Loucy (cell line): ENCODE data around the gene OSM.

Experiments
- H2AFZ ChIP-seq: fragments of 200-600 bp; sonication (generic); 2 replicates; pipeline ENCODE4 v1.6.0; 2016; ENCODE audit warnings: antibody characterized with exemption, mild to moderate bottlenecking, low read length, moderate library complexity
- H3F3A ChIP-seq: fragments of 200-600 bp; 2 replicates; pipeline ENCODE4 v1.6.0; 2016; ENCODE audit warnings: antibody characterized with exemption, low read depth, mild to moderate bottlenecking
- H3K27me3 ChIP-seq: fragments of 200-600 bp; sonication (generic); 2 replicates; pipeline ENCODE4 v1.6.1; 2014; ENCODE audit warnings: low read length, mild to moderate bottlenecking; ENCODE audit not compliant: insufficient read depth, poor library complexity, severe bottlenecking
- H3K36me3 ChIP-seq: fragments of 200-600 bp; sonication (generic); 2 replicates; pipeline ENCODE4 v1.6.1; 2016; ENCODE audit warnings: low read length; ENCODE audit not compliant: insufficient read depth
- H3K4me1 ChIP-seq: fragments of 200-600 bp; sonication (generic); 2 replicates; pipeline ENCODE4 v1.5.1; 2014; ENCODE audit warnings: low read length, mild to moderate bottlenecking; ENCODE audit not compliant: insufficient read depth, poor library complexity, severe bottlenecking
- H3K4me2 ChIP-seq: fragments of 200-600 bp; sonication (generic); 2 replicates; pipeline ENCODE4 v1.6.0; 2014; ENCODE audit warnings: antibody characterized with exemption, low read length, low read depth, mild to moderate bottlenecking; ENCODE audit not compliant: poor library complexity, severe bottlenecking
- H3K4me3 ChIP-seq: fragments of 200-600 bp; sonication (generic); 2 replicates; pipeline ENCODE4 v1.5.1; 2014; ENCODE audit warnings: low read length, mild to moderate bottlenecking, mixed read lengths; ENCODE audit not compliant: poor library complexity, severe bottlenecking
- H3K79me2 ChIP-seq: fragments of 200-600 bp; sonication (generic); 2 replicates; pipeline ENCODE4 v1.6.1; 2014; ENCODE audit warnings: low read length; ENCODE audit not compliant: insufficient read depth
- H3K9ac ChIP-seq: fragments of 200-600 bp; sonication (generic); 2 replicates; pipeline ENCODE4 v1.6.0; 2014; ENCODE audit warnings: mild to moderate bottlenecking, low read depth, low read length, moderate library complexity; ENCODE audit not compliant: poor library complexity, severe bottlenecking
- H3K9me2 ChIP-seq: fragments of 200-600 bp; sonication (generic); replicated peaks from 2 replicates; pipeline ENCODE4 v1.6.1; 2016; ENCODE audit warnings: low read depth, low read length, mixed read lengths
- H3K9me3 ChIP-seq: fragments of 200-600 bp; sonication (generic); 2 replicates; pipeline ENCODE4 v1.6.1; 2014; ENCODE audit warnings: mild to moderate bottlenecking, antibody characterized with exemption, low read length, low read depth; ENCODE audit not compliant: insufficient read depth
- H4K20me1 ChIP-seq: fragments of 200-600 bp; sonication (generic); 2 replicates; pipeline ENCODE4 v1.6.0; 2014; ENCODE audit warnings: antibody characterized with exemption, low read length, mild to moderate bottlenecking; ENCODE audit not compliant: insufficient read depth, poor library complexity, severe bottlenecking
- CTCF ChIP-seq: fragments of 200-600 bp; sonication (generic); conservative IDR thresholded peaks from 2 replicates; pipeline ENCODE4 v1.5.1; 2014; ENCODE audit warnings: mild to moderate bottlenecking, antibody characterized with exemption, low read length
- EZH2phosphoT487 ChIP-seq: fragments of 200-600 bp; IDR thresholded peaks from 2 replicates; pipeline ENCODE4 v1.6.1; 2018; ENCODE audit warnings: antibody characterized with exemption, mild to moderate bottlenecking, moderate library complexity, borderline replicate concordance

The OSM gene

GRCh38 chr22:30290342-30291057 lies 23.8 kb upstream of the OSM start:
- H3K9me2 ChIP-seq = no peaks in the 10 kb centered on the region
- peak overlapping the region; percentile 93 for H3K4me2 ChIP-seq
- H3K4me3 ChIP-seq = peak overlapping the region; percentile 18
- peak overlapping the region; percentile 61 for H3K9ac ChIP-seq
- peaks cover 32% of the 10 kb centered on the region for H3K4me1 ChIP-seq
- TF ChIP-seq EZH2phosphoT487 (no peak), CTCF (no peak)
- H3K36me3 ChIP-seq = peaks cover 45% of the 10 kb centered on the region; the same call in 1 of the 2 replicates
- H4K20me1 ChIP-seq = no peaks in the 10 kb centered on the region
- H3F3A ChIP-seq = 0 out of 2 replicates have a peak, but pooled peaks cover 8% of the 10 kb centered on the region
- no peak overlapping the region for H2AFZ ChIP-seq
- H3K27me3 ChIP-seq = no peaks in the 10 kb centered on the region
- H3K9me3 ChIP-seq = no peaks in the 10 kb centered on the region
- peaks cover 9% of the 10 kb centered on the region for H3K79me2 ChIP-seq

GRCh38 chr22:30289980-30290313 lies 23.3 kb upstream of the OSM start:
- no peaks in the 10 kb centered on the region for H4K20me1 ChIP-seq
- H3K9me3 ChIP-seq = no peaks in the 10 kb centered on the region
- H3K79me2 ChIP-seq = peaks cover 9% of the 10 kb centered on the region
- no peak overlapping the region for H2AFZ ChIP-seq
- H3K9me2 ChIP-seq = no peaks in the 10 kb centered on the region
- H3F3A ChIP-seq = 0 out of 2 replicates have a peak, but pooled peaks cover 8% of the 10 kb centered on the region
- H3K27me3 ChIP-seq = no peaks in the 10 kb centered on the region
- H3K9ac ChIP-seq = peak overlapping the region; percentile 61
- peak overlapping the region; percentile 93 for H3K4me2 ChIP-seq
- H3K4me1 ChIP-seq = peaks cover 32% of the 10 kb centered on the region
- no peak for TF ChIP-seq EZH2phosphoT487
- no peak; the same call in 1 of the 2 replicates for TF ChIP-seq CTCF
- H3K36me3 ChIP-seq = peaks cover 40% of the 10 kb centered on the region; the same call in 1 of the 2 replicates
- peak overlapping the region; percentile 89 for H3K4me3 ChIP-seq

GRCh38 chr22:30289141-30289979 lies 22.7 kb upstream of the OSM start, which contains the start of gene CASTOR1:
TSS of gene CASTOR1 (minus strand) at chr22:30289505. CDS start at chr22:30289497, 8 bp downstream.
- Histone ChIP-seq H3K4me1 (peaks cover 32% of the 10 kb centered on the region), H3K27me3 (no peaks in the 10 kb centered on the region), H3K4me2 (peak within 1 kb of the TSS; percentile 93), H3K4me3 (peak within 1 kb of the TSS; percentile 89), H3K9ac (peak within 1 kb of the TSS; percentile 74), H4K20me1 (no peaks in the 10 kb centered on the region), H3K9me3 (no peaks in the 10 kb centered on the region), H3K36me3 (peaks cover 34% of the 10 kb centered on the region; the same call in 1 of the 2 replicates), H2AFZ (no peak within 1 kb of the TSS; the same call in 1 of the 2 replicates), H3K79me2 (peaks cover 9% of the 10 kb centered on the region), H3F3A (0 out of 2 replicates have a peak, but pooled peaks cover 8% of the 10 kb centered on the region), H3K9me2 (no peaks in the 10 kb centered on the region)
- no peak for TF ChIP-seq EZH2phosphoT487
- TF ChIP-seq CTCF = no peak
